GM23338 (cell line): ENCODE measurements around the gene USP49. TPM values are rescaled to one million over a fixed set of nuclear protein-coding genes. Genes with fewer than 3 reads are reported as not detected.

Experiments used
- ATAC-seq: fragments of 200-7000 bp; cut with Tn5 transposase; 3 replicates; pipeline ENCODE4 v1.9.1; 2020
- DNase-seq: peaks from one replicate; pipeline ENCODE4 v3.0.0-alpha.2; 2015; ENCODE audit warnings: low spot score
- H2AFZ ChIP-seq: fragments of 200-600 bp; sonication (generic); 2 replicates; pipeline ENCODE4 v1.8.0; 2016; ENCODE audit warnings: antibody characterized with exemption, mild to moderate bottlenecking, moderate library complexity
- H3F3A ChIP-seq: fragments of 200-600 bp; sonication (generic); replicated peaks from 2 replicates; pipeline ENCODE4 v1.8.0; 2017; ENCODE audit warnings: antibody characterized with exemption, mixed run types, low read depth
- H3K27ac ChIP-seq: fragments of 200-600 bp; sonication (generic); 2 replicates; pipeline ENCODE4 v1.6.1; 2016; ENCODE audit warnings: low read depth
- H3K27me3 ChIP-seq: fragments of 200-600 bp; sonication (generic); 2 replicates; pipeline ENCODE4 v1.8.0; 2016; ENCODE audit warnings: mild to moderate bottlenecking, mixed run types, moderate library complexity; ENCODE audit not compliant: insufficient read depth
- H3K36me3 ChIP-seq: fragments of 200-600 bp; sonication (generic); 2 replicates; pipeline ENCODE4 v1.8.0; 2016; ENCODE audit warnings: mild to moderate bottlenecking; ENCODE audit not compliant: insufficient read depth
- H3K4me1 ChIP-seq: fragments of 200-600 bp; sonication (generic); 2 replicates; pipeline ENCODE4 v1.8.0; 2016; ENCODE audit warnings: mild to moderate bottlenecking, moderate library complexity; ENCODE audit not compliant: insufficient read depth
- H3K4me2 ChIP-seq: fragments of 200-600 bp; sonication (generic); 2 replicates; pipeline ENCODE4 v1.7.1; 2017; ENCODE audit warnings: mixed run types
- H3K4me3 ChIP-seq: fragments of 200-600 bp; sonication (generic); 2 replicates; pipeline ENCODE4 v1.6.1; 2016; ENCODE audit warnings: mixed run types
- H3K79me2 ChIP-seq: fragments of 200-600 bp; sonication (generic); replicated peaks from 2 replicates; pipeline ENCODE4 v1.8.0; 2017; ENCODE audit warnings: mild to moderate bottlenecking; ENCODE audit not compliant: insufficient read depth
- H3K9me2 ChIP-seq: fragments of 200-600 bp; sonication (generic); 2 replicates; pipeline ENCODE4 v1.8.0; 2017; ENCODE audit not compliant: insufficient read depth
- H4K20me1 ChIP-seq: fragments of 200-600 bp; sonication (generic); replicated peaks from 2 replicates; pipeline ENCODE4 v1.8.0; 2017; ENCODE audit warnings: mild to moderate bottlenecking; ENCODE audit not compliant: insufficient read depth
- H3K27ac Mint-ChIP-seq: 2 replicates; pipeline ENCODE4 v1.8.0; 2020; ENCODE audit warnings: inconsistent platforms, mild to moderate bottlenecking, moderate library complexity, mixed read lengths
- H3K27me3 Mint-ChIP-seq: 3 replicates; pipeline ENCODE4 v1.8.0; 2022; ENCODE audit warnings: low read depth, mild to moderate bottlenecking, moderate library complexity, mixed read lengths, inconsistent platforms; ENCODE audit not compliant: insufficient read depth, poor library complexity
- H3K36me3 Mint-ChIP-seq: 3 replicates; pipeline ENCODE4 v1.8.0; 2021; ENCODE audit warnings: low read depth, mild to moderate bottlenecking, inconsistent platforms, moderate library complexity, mixed read lengths
- H3K4me1 Mint-ChIP-seq: 3 replicates; pipeline ENCODE4 v1.8.0; 2020; ENCODE audit warnings: mild to moderate bottlenecking, inconsistent platforms, mixed read lengths
- H3K4me3 Mint-ChIP-seq: 3 replicates; pipeline ENCODE4 v1.8.0; 2021; ENCODE audit warnings: moderate library complexity, mild to moderate bottlenecking, inconsistent platforms, mixed read lengths
- H3K9me3 Mint-ChIP-seq: 3 replicates; pipeline ENCODE4 v1.8.0; 2020; ENCODE audit warnings: moderate library complexity, mild to moderate bottlenecking, inconsistent platforms, mixed read lengths
- CREB1 ChIP-seq: fragments of 250-450 bp; sonication (Bioruptor Pico); IDR thresholded peaks from 2 replicates; pipeline ENCODE4 v1.5.0; 2020; ENCODE audit warnings: low read depth, mild to moderate bottlenecking, moderate library complexity
- EZH2phosphoT487 ChIP-seq: fragments of 200-600 bp; sonication (generic); IDR thresholded peaks from one replicate; pipeline ENCODE4 v1.8.1; 2018; ENCODE audit warnings: antibody characterized with exemption; ENCODE audit not compliant: unreplicated experiment
- POLR2AphosphoS5 ChIP-seq: IDR thresholded peaks from 2 replicates; pipeline ENCODE4 v1.6.1; 2016; ENCODE audit warnings: antibody characterized with exemption, low read depth
- STAT1 ChIP-seq: IDR thresholded peaks from one replicate; pipeline ENCODE4 v1.6.1; 2016; ENCODE audit warnings: antibody characterized with exemption; ENCODE audit not compliant: unreplicated experiment
- polyA plus RNA-seq: library from polyadenylated mRNA; unstranded; fragments of >200 nt; fragmentation: Nextera tagmentation; extraction: Ambion mirVana; gene quantifications from 2 replicates; pipeline ENCODE4 v1.2.1, GENCODE V29; 2016
- total RNA-seq: library from RNA; depleted of rRNA; stranded (reverse); fragments of >200 nt; shearing (Covaris generic); gene quantifications from 2 replicates; pipeline ENCODE4 v1.2.3, GENCODE V29; 2014
- TF ChIP-seq, protein P1 (sequence below): IDR thresholded peaks from 2 replicates; pipeline ENCODE4 v1.6.1; 2016; ENCODE audit warnings: antibody characterized with exemption

The USP49 gene
- total and polyA plus RNA-seq, 2 experiments from 2014 or later, result 5.9 to 21.5 TPM

DNA sequence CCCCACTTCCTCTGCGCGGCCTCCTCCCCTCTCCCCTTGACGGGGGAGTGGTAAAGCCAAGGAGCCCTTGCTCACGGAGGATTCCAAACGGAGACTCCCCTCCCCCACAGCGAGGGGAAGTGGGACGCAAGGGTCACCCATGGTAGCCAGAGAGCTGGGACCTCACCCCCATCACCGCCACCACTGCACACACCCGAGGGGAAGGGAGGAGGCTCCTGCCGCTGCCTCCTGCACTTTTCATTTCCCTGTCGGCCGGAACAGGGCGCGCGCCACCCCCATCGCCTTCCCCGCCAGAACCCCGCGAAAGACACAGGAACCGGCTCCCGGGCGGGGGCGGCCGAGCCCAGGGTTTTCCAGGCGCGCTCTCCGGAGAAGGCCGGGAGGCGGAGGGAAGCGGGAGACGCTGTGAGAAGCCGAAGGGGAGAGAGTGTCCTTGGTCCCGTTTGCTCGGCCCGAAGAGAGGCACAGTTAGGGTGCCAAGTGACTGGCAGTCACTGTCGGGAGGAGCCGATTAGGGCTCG lies 45.6 kb upstream of the USP49 start:
- no peak overlapping the region for H3K27ac Mint-ChIP-seq
- peaks cover 39% of the 10 kb centered on the region for H3K4me1 Mint-ChIP-seq
- ATAC-seq (peak; percentile 8), DNase-seq (peak; percentile 63)
- H2AFZ ChIP-seq, result peak overlapping the region; percentile 83
- H3K9me3 Mint-ChIP-seq, result no peaks in the 10 kb centered on the region
- H3K27me3 ChIP-seq, result no peaks in the 10 kb centered on the region
- 0 out of 2 replicates have a peak, but pooled peaks cover 6% of the 10 kb centered on the region for H3K79me2 ChIP-seq
- no peaks in the 10 kb centered on the region for H3K9me2 ChIP-seq
- no peak overlapping the region; the same call in 1 of the 2 replicates for H3K27ac ChIP-seq
- peaks cover 12% of the 10 kb centered on the region for H3K36me3 Mint-ChIP-seq
- H3F3A ChIP-seq, result peaks cover 33% of the 10 kb centered on the region
- H4K20me1 ChIP-seq, result 0 out of 2 replicates have a peak, but pooled peaks cover 3% of the 10 kb centered on the region
- H3K27me3 Mint-ChIP-seq, result peaks cover 25% of the 10 kb centered on the region
- peak overlapping the region; percentile 98 for H3K4me3 ChIP-seq
- TF ChIP-seq, protein P1, sequence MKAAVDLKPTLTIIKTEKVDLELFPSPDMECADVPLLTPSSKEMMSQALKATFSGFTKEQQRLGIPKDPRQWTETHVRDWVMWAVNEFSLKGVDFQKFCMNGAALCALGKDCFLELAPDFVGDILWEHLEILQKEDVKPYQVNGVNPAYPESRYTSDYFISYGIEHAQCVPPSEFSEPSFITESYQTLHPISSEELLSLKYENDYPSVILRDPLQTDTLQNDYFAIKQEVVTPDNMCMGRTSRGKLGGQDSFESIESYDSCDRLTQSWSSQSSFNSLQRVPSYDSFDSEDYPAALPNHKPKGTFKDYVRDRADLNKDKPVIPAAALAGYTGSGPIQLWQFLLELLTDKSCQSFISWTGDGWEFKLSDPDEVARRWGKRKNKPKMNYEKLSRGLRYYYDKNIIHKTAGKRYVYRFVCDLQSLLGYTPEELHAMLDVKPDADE, result 0 out of 2 replicates have a peak, but pooled peaks have one; percentile 13
- TF ChIP-seq CREB1 (CRISPR knock-in tag), result no peak
- peaks cover 29% of the 10 kb centered on the region for H3K4me1 ChIP-seq
- peak overlapping the region; percentile 99 for H3K4me2 ChIP-seq
- no peaks in the 10 kb centered on the region; the same call in 1 of the 2 replicates for H3K36me3 ChIP-seq
- H3K4me3 Mint-ChIP-seq, result peak overlapping the region; percentile 91

DNA sequence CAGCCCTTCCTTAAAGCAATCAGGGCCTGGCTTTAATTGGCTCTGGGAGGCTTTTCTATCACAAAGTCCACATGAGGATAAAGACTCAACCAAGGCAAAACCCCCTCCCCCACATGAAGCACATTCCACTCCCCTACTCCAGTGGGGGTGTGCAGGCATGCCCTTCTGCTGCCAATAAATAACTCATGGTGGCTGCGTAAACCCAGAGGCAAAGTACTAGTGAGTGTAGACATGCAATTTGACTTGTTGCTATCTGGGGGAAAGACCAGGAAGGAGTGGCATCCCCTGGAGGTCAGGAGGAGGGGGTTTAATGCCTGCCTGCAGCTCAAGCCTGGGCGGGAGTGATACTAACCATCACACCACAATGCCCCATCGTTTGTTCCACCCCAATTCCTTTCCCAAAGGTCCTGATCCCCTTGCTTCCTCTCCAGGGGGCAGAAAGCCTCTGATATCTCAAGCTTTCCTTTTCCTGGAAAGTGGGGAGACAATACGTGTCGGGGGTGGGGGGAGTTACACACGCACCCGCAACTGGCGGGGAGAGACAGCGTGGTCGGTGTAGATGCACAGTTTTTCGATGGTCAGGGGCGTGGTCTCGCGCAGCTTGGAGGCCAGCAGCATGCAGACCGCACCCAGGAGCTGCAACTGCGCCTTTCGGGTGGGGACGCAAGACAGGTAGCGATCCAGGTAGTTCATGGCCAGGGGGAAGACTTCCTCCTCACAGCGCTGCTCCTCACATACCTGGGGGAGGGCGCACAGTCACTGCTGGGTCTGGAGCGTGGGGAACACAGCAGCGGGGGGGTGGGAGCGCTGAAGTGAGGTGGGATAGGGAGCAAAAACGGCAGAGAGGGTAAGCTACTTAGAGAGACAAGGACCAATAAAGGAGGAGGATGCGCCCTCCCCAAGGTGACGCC lies 44.9 kb upstream of the USP49 start:
- Histone ChIP-seq H3K27me3 (no peaks in the 10 kb centered on the region), H3K4me1 (peaks cover 33% of the 10 kb centered on the region), H3K9me2 (no peaks in the 10 kb centered on the region), H2AFZ (peak overlapping the region; percentile 83), H3K27ac (peak overlapping the region; percentile 87; the same call in 1 of the 2 replicates), H3K36me3 (no peaks in the 10 kb centered on the region; the same call in 1 of the 2 replicates), H3F3A (peaks cover 39% of the 10 kb centered on the region), H3K4me2 (peak overlapping the region; percentile 99), H3K4me3 (peak overlapping the region; percentile 98), H3K79me2 (0 out of 2 replicates have a peak, but pooled peaks cover 6% of the 10 kb centered on the region), H4K20me1 (peaks cover 9% of the 10 kb centered on the region; the same call in 1 of the 2 replicates)
- H3K36me3 Mint-ChIP-seq, result peaks cover 12% of the 10 kb centered on the region
- TF ChIP-seq STAT1 (no peak), EZH2phosphoT487 (no peak), POLR2AphosphoS5 (no peak)
- H3K4me3 Mint-ChIP-seq, result peak overlapping the region; percentile 91
- H3K4me1 Mint-ChIP-seq, result peaks cover 39% of the 10 kb centered on the region
- no peak overlapping the region; the same call in 1 of the 2 replicates for H3K27ac Mint-ChIP-seq
- ATAC-seq (peak; percentile 9), DNase-seq (peak; percentile 24)
- H3K9me3 Mint-ChIP-seq, result no peaks in the 10 kb centered on the region
- H3K27me3 Mint-ChIP-seq, result peaks cover 26% of the 10 kb centered on the region
